ENCODE results near the gene HPCAL1. TPM values are rescaled to one million over a fixed set of nuclear protein-coding genes. Genes with fewer than 3 reads are reported as not detected.

Gene HPCAL1
- total RNA-seq, 1 donor from 2014 or later, result 160 TPM

DNA sequence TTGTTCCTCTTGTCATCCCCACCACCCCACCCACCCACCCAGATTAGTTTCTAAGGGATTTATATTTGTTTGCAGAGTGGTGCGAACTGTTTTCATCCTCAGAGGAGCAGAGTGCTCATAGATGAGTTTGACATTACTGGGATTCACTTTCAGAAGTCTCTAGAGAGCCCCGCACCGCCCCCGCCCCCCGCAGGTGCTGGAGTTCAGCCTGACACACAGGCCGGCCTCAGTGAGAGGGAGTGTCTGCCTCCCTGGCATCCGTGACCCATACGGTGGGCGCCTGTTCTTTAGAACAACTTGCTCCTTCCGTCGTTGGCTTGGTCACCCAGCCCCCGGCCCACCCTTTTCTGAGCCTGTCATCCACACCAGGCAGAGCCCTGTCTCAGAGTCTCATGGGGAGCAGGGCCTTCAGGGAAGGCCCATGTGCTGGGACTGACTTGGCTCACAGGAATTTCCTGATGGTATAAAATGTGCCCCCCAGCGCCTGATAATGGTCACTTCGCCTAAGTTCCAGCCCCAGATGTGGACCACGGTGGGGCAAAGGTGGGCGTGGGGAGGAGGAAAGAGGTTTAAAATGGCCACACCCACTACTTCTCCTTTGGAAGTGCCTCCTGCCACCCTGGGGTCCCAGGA lies 44.3 kb downstream of the HPCAL1 start:
- TF ChIP-seq, protein P1, sequence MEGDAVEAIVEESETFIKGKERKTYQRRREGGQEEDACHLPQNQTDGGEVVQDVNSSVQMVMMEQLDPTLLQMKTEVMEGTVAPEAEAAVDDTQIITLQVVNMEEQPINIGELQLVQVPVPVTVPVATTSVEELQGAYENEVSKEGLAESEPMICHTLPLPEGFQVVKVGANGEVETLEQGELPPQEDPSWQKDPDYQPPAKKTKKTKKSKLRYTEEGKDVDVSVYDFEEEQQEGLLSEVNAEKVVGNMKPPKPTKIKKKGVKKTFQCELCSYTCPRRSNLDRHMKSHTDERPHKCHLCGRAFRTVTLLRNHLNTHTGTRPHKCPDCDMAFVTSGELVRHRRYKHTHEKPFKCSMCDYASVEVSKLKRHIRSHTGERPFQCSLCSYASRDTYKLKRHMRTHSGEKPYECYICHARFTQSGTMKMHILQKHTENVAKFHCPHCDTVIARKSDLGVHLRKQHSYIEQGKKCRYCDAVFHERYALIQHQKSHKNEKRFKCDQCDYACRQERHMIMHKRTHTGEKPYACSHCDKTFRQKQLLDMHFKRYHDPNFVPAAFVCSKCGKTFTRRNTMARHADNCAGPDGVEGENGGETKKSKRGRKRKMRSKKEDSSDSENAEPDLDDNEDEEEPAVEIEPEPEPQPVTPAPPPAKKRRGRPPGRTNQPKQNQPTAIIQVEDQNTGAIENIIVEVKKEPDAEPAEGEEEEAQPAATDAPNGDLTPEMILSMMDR (IDR thresholded peaks at IDR 0.05), result no peak
- no peak overlapping the region for H3K4me3 ChIP-seq
- no peaks in the 10 kb centered on the region for H3K9me3 ChIP-seq
- no peaks in the 10 kb centered on the region for H3K36me3 ChIP-seq
- ATAC-seq (no peak), DNase-seq (no peak)
- no peaks in the 10 kb centered on the region for H3K27me3 ChIP-seq
- H3K4me1 ChIP-seq, result peaks cover 63% of the 10 kb centered on the region
- peak overlapping the region; percentile 59 for H3K27ac ChIP-seq
- intact Hi-C loops (cut with DNase I), result no loop called here

DNA sequence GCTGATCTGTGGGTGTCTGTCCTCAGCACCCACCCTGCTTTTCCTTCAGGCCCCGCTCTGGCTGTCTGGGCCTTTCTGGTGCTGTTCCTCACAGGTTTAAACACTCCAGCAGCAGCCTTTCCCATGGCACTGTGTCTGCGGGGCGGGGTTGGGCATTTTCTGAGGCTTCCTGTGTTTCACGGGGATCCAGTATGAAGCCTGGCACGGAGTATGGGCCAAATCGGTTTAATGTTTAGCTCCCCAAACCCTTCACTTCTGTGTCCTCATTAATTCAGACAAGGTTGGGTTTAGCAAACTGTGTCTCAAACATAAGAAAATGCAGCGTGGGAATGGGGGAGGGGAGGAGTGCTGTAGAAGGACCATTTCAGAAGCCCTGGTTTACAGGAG lies 44.9 kb downstream of the HPCAL1 start:
- Histone ChIP-seq H3K4me3 (no peak overlapping the region), H3K9me3 (no peaks in the 10 kb centered on the region), H3K4me1 (peaks cover 63% of the 10 kb centered on the region), H3K27me3 (no peaks in the 10 kb centered on the region), H3K27ac (peak overlapping the region; percentile 59), H3K36me3 (no peaks in the 10 kb centered on the region)
- TF ChIP-seq, protein P1 (IDR thresholded peaks at IDR 0.05), result no peak
- peak; percentile 77 for ATAC-seq
- intact Hi-C loops (cut with DNase I), result no loop called here
- peak; percentile 80 for DNase-seq

DNA sequence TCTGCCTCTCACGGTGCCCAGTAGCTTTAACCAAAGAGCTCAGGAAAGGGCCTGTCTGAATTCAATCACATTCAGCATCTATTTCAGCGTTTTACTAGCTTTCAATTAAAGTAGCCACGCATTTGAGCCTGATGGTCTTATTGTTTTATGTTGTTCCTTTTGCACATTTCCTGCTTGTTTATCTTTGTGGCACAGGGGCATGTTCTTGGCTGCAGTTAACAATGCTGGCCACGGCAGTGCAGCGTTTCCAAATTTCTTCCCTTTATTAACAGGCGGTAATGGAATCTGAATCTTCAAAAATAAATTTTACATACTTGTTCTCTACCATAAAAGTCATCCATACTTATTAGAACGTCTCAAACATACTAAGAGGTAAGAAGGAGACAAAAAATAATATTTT lies 46.2 kb downstream of the HPCAL1 start:
- no peaks in the 10 kb centered on the region for H3K27me3 ChIP-seq
- peaks cover 54% of the 10 kb centered on the region for H3K4me1 ChIP-seq
- H3K27ac ChIP-seq, result no peak overlapping the region
- ATAC-seq, result no peak
- intact Hi-C loops (cut with DNase I), result no loop called here
- no peaks in the 10 kb centered on the region for H3K36me3 ChIP-seq
- H3K9me3 ChIP-seq, result no peaks in the 10 kb centered on the region
- DNase-seq, result no peak
- TF ChIP-seq, protein P1 (IDR thresholded peaks at IDR 0.05), result no peak
- H3K4me3 ChIP-seq, result no peak overlapping the region

DNA sequence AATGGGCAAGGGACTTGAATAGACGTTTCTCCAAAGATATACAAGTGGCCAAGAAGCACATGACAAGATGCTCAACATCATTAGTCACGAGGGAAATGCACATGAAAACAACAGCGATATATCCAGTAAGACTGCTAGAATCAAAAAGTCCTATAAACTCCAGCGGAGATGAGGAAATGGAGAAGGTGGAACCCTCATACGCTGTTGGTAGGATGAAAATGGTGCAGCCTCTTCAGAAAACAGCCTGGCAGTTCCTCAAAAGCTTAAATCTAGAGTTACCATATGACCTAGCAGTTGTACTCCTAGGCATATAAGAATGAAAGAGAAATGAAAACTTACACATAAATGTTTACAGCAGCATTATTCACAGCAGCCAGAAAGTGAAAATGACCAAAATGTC lies 48.1 kb downstream of the HPCAL1 start:
- Histone ChIP-seq H3K36me3 (no peaks in the 10 kb centered on the region), H3K4me1 (peaks cover 35% of the 10 kb centered on the region), H3K9me3 (no peaks in the 10 kb centered on the region), H3K27me3 (no peaks in the 10 kb centered on the region), H3K27ac (no peak overlapping the region), H3K4me3 (no peak overlapping the region)
- TF ChIP-seq, protein P1 (IDR thresholded peaks at IDR 0.05), result no peak
- intact Hi-C loops (cut with DNase I), result no loop called here
- DNase-seq (no peak), ATAC-seq (peak; percentile 58)

DNA sequence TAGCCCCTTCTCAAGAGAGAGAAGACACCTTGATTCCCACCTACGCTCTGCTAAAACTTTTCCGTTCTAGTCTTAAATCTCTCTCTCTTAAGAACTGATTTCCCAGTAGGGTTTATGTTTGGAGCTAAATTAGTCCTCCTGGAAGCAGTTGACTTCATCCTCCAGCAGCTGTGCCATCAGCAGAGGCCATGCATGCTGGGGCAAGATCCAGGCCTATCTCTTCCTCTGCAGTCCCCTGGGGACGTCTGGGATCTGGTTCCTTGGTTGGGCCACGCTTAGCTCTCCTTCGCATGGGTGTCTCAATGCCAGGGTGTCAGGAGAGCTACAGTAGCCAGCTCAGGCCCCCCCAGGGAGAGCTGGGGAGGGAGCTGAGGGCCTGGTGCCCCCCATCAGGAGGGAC lies 49.7 kb downstream of the HPCAL1 start:
- DNase-seq (no peak), ATAC-seq (no peak)
- H3K27me3 ChIP-seq, result no peaks in the 10 kb centered on the region
- no peak overlapping the region for H3K4me3 ChIP-seq
- TF ChIP-seq, protein P1 (IDR thresholded peaks at IDR 0.05), result no peak
- no peaks in the 10 kb centered on the region for H3K36me3 ChIP-seq
- H3K9me3 ChIP-seq, result no peaks in the 10 kb centered on the region
- intact Hi-C loops (cut with DNase I), result no loop called here
- no peak overlapping the region for H3K27ac ChIP-seq
- H3K4me1 ChIP-seq, result peaks cover 26% of the 10 kb centered on the region

DNA sequence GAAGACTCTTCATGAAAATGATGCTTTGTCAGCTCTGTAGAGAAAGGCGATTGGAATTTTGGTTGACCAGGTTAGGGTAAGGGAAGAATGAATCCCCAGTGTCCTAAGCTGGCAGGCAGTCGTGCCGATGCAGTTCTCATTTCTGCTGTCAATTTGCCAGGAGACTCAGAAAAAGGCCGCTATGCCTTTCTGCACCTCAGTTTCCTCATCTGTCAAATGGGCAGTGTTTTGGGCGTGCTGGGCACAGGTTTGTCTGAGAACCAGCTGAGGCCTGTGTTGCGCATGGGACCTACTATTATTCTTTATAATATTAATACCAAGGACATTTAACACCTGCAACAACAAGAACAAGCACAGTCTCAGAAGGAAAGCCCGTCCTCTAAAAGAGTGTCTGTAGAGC lies 50.3 kb downstream of the HPCAL1 start:
- ATAC-seq (no peak), DNase-seq (no peak)
- no peak overlapping the region for H3K27ac ChIP-seq
- H3K4me3 ChIP-seq, result no peak overlapping the region
- no peaks in the 10 kb centered on the region for H3K36me3 ChIP-seq
- peaks cover 22% of the 10 kb centered on the region for H3K4me1 ChIP-seq
- H3K9me3 ChIP-seq, result no peaks in the 10 kb centered on the region
- intact Hi-C loops (cut with DNase I), result no loop called here
- no peaks in the 10 kb centered on the region for H3K27me3 ChIP-seq
- TF ChIP-seq, protein P1 (IDR thresholded peaks at IDR 0.05), result no peak
